ENCODE results near the gene USP6. TPM values are rescaled to one million over a fixed set of nuclear protein-coding genes. Genes with fewer than 3 reads are reported as not detected.

Gene USP6
- not detected in 2 replicates for total RNA-seq

GRCh38 chr17:5115673-5116651, at the start of gene USP6:
Gene USP6, plus strand, starts transcription at chr17:5116032. Its CDS starts 14,336 bp downstream, at chr17:5130368.

GRCh38 chr17:5078106-5079028, 37.5 kb upstream of the USP6 start, which contains the start of gene ZFP3:
Gene ZFP3, plus strand, starts transcription at chr17:5078467. Its CDS starts 13,038 bp downstream, at chr17:5091505.

GRCh38 chr17:5111402-5112204, 4.2 kb upstream of the USP6 start, which contains the start of gene ZNF232:
Gene ZNF232, minus strand, starts transcription at chr17:5111878. Its CDS starts 56 bp downstream, at chr17:5111822.

GRCh38 chr17:5191541-5192417, 75.9 kb downstream of the USP6 start, which contains the start of gene ZNF594:
Gene ZNF594, minus strand, starts transcription at chr17:5191868. Its CDS starts 7,612 bp downstream, at chr17:5184256.

Other genes starting within 250 kb of the USP6 start
- 1.1 and 1.2 TPM in 2 replicates for gene C17orf107, start 216.5 kb upstream of the USP6 start, total RNA-seq
- 0.35 TPM in 1 of 2 replicates, not detected in the other for gene CHRNE, start 212.9 kb upstream of the USP6 start, total RNA-seq
- gene GP1BA, start 183.8 kb upstream of the USP6 start, total RNA-seq = not detected in 2 replicates
- gene SLC25A11, start 176.0 kb upstream of the USP6 start, total RNA-seq = 71.0 and 71.2 TPM in 2 replicates
- gene RNF167, start 175.8 kb upstream of the USP6 start, total RNA-seq = 60.5 and 75.3 TPM in 2 replicates
- gene PFN1, start 167.5 kb upstream of the USP6 start, total RNA-seq = 1,491 and 1,690 TPM in 2 replicates
- gene ENO3, start 164.9 kb upstream of the USP6 start, total RNA-seq = 0.37 and 0.56 TPM in 2 replicates
- 62.1 and 64.7 TPM in 2 replicates for gene SPAG7, start 148.2 kb upstream of the USP6 start, total RNA-seq
- gene CAMTA2, start 128.4 kb upstream of the USP6 start, total RNA-seq = 11.8 and 18.3 TPM in 2 replicates
- 0.42 TPM in 1 of 2 replicates, not detected in the other for gene INCA1, start 118.5 kb upstream of the USP6 start, total RNA-seq
- 85.1 and 85.2 TPM in 2 replicates for gene KIF1C, start 118.1 kb upstream of the USP6 start, total RNA-seq
- 0.35 and 0.70 TPM in 2 replicates for gene SLC52A1, start 80.6 kb upstream of the USP6 start, total RNA-seq
- gene ZFP3, start 37.6 kb upstream of the USP6 start, total RNA-seq = 0.14 and 0.71 TPM in 2 replicates
- 1.6 and 3.4 TPM in 2 replicates for gene ZNF232, start 4.2 kb upstream of the USP6 start, total RNA-seq
- 3.3 and 8.1 TPM in 2 replicates for gene ZNF594, start 75.8 kb downstream of the USP6 start, total RNA-seq
- not detected in 2 replicates for gene SCIMP, start 118.8 kb downstream of the USP6 start, total RNA-seq
- 21.5 and 21.7 TPM in 2 replicates for gene RABEP1, start 166.3 kb downstream of the USP6 start, total RNA-seq